Endothelial cell of umbilical vein (primary cell): Measurements from ENCODE around the gene SLC4A4.

Source experiments
- FOS ChIP-seq: IDR thresholded peaks from 2 replicates; pipeline ENCODE4 v1.6.1; 2011; ENCODE audit warnings: mild to moderate bottlenecking, low read length, moderate library complexity, borderline replicate concordance; ENCODE audit not compliant: insufficient read depth
- POLR2A ChIP-seq: IDR thresholded peaks from 2 replicates; pipeline ENCODE4 v1.6.1; 2012; ENCODE audit warnings: low read depth, mild to moderate bottlenecking, control low read depth, low read length
- TF ChIP-seq, protein P1 (sequence below), 2 donors: IDR thresholded peaks; 1 replicate in 1 of 2; 2 replicates in 1 of 2; pipeline ENCODE4 v1.5.1; 2011; ENCODE audit warnings: low read length in 2 of 2, mild to moderate bottlenecking in 2 of 2, moderate library complexity in 2 of 2, control low read depth in 1 of 2, inconsistent platforms in 1 of 2, low read depth in 1 of 2; ENCODE audit not compliant: insufficient read depth in 1 of 2; ENCODE audit errors: extremely low read depth in 1 of 2

DNA sequence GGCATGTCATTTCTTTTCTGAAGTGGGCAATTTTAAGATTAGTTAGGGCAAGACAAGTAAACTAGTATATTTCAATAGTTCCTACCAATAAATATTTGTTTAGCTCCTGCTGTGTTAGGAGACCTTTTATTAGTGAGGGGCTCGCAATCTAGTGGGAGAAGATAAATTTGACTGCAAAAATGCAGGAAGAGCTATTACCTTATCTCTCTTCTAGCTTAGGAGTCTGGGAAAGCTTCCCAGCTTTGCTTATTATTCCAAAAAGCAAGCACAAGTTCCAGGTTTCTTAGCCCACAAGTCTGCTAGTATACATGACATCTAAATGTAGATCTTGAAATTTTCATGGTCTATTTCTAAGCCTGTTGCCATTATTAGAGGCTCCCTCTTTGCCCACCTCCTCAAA lies 254.0 kb downstream of the SLC4A4 start:
- TF ChIP-seq, protein P1, sequence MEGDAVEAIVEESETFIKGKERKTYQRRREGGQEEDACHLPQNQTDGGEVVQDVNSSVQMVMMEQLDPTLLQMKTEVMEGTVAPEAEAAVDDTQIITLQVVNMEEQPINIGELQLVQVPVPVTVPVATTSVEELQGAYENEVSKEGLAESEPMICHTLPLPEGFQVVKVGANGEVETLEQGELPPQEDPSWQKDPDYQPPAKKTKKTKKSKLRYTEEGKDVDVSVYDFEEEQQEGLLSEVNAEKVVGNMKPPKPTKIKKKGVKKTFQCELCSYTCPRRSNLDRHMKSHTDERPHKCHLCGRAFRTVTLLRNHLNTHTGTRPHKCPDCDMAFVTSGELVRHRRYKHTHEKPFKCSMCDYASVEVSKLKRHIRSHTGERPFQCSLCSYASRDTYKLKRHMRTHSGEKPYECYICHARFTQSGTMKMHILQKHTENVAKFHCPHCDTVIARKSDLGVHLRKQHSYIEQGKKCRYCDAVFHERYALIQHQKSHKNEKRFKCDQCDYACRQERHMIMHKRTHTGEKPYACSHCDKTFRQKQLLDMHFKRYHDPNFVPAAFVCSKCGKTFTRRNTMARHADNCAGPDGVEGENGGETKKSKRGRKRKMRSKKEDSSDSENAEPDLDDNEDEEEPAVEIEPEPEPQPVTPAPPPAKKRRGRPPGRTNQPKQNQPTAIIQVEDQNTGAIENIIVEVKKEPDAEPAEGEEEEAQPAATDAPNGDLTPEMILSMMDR (IDR thresholded peaks at IDR 0.05; ENCODE audit: extremely low read depth in 1 of 2, insufficient read depth in 1 of 2, low read depth in 1 of 2, low read length in 2 of 2): no peak
- no peak for TF ChIP-seq FOS
- no peak for TF ChIP-seq POLR2A
